LNCAP (cell line): ENCODE data around the gene IFT57.

Experiments
- TF ChIP-seq, protein P1 (sequence below): fragments of 450-650 bp; IDR thresholded peaks from 2 replicates; pipeline ENCODE4 v1.5.1; 2017; ENCODE audit warnings: mild to moderate bottlenecking

Gene IFT57

DNA sequence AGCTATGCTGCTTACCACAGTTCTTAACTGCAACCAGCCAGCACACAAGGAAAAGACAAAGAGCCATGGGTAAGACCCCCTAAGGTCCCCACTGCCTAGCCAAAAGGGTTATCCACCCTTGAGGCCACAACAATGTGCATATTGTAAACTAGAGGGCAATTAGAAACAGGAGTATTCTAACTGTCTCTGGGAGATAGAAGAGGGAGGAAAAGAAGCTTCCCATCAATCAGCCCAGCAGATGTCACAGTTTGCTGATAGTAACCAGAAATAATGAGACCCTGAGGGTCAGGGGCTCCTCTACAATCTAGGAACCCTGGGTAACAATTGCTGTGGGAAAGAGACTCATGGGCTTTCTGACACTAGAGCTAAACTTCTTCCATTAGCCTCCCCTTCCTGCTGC lies 20.6 kb upstream of the IFT57 start:
- TF ChIP-seq, protein P1, sequence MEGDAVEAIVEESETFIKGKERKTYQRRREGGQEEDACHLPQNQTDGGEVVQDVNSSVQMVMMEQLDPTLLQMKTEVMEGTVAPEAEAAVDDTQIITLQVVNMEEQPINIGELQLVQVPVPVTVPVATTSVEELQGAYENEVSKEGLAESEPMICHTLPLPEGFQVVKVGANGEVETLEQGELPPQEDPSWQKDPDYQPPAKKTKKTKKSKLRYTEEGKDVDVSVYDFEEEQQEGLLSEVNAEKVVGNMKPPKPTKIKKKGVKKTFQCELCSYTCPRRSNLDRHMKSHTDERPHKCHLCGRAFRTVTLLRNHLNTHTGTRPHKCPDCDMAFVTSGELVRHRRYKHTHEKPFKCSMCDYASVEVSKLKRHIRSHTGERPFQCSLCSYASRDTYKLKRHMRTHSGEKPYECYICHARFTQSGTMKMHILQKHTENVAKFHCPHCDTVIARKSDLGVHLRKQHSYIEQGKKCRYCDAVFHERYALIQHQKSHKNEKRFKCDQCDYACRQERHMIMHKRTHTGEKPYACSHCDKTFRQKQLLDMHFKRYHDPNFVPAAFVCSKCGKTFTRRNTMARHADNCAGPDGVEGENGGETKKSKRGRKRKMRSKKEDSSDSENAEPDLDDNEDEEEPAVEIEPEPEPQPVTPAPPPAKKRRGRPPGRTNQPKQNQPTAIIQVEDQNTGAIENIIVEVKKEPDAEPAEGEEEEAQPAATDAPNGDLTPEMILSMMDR, result no peak

DNA sequence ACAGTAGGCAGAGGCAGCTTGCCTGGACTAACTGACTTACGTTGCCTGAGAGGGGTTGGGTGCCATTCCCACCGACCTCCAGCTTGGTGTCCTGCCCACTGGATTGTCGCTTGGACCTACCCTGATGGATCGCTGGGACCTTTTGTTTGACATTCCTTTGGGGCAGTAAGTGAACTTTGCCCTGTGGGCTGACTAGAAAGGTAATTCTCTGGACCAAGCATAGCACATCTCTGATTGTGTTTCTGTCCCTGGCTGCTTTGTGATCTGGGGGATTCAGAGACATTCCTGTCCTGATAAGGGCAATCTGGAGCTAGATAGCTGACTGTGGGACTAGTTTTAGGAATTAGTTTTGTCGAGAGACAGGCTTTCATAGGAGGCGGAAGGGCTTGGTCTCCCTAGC lies 19.5 kb upstream of the IFT57 start:
- TF ChIP-seq, protein P1, result no peak

DNA sequence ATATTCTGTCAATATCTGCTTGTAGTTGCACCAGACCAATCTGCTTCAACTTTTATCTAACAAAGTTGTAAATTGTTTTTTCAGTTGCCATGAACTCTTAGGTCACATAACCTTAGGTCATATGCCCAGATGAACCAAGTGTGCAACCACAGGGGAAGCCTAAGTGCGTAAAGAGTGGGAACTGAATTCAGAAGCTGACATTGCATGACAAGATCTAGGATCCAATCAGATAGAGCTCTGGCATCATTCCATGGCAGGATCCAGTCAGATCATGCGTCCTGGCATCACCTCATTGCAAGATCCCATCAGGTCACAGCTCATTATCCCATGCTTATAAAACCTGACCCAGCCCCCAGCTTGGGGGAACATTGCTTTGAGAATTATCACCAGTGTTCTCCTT lies 18.9 kb upstream of the IFT57 start:
- TF ChIP-seq, protein P1, result no peak

DNA sequence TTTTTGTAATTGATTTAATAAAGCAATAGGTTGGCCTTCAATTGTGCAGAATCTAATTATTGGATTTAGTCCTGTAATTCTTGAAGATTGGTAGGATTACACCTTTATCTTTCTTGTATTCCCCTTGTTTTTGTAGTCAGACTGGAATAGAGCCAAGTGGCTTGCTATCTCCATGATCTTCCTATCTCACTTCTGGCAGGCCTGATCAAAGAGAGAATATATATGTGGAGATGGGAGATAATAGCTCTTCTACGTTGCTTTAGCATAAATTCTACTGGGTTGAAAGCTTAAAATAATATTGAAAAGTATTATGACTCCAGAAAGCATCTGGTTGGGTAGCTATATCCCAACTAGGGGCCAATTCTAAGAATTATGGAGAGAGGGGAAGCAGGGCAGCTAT lies 16.9 kb upstream of the IFT57 start:
- TF ChIP-seq, protein P1, result no peak

DNA sequence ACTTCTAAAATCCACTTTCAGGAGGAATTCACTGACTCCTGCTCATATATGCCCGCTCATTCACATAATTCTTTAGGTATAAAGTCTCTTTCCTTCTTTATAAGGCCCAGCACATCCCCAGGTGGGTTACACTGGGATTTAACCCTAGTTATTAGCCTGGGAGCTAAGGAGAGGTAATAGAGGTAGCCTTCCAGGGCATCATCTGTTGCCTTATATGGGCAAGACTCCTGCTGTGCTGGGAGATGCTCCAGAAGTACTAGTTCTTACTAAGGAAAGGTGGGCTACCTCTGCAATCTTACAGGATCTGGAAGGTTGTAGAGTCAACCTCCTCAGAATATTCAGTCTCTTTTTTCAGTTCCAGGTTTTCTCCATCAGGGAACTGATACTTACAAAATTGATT lies 13.1 kb upstream of the IFT57 start:
- TF ChIP-seq, protein P1, result no peak

DNA sequence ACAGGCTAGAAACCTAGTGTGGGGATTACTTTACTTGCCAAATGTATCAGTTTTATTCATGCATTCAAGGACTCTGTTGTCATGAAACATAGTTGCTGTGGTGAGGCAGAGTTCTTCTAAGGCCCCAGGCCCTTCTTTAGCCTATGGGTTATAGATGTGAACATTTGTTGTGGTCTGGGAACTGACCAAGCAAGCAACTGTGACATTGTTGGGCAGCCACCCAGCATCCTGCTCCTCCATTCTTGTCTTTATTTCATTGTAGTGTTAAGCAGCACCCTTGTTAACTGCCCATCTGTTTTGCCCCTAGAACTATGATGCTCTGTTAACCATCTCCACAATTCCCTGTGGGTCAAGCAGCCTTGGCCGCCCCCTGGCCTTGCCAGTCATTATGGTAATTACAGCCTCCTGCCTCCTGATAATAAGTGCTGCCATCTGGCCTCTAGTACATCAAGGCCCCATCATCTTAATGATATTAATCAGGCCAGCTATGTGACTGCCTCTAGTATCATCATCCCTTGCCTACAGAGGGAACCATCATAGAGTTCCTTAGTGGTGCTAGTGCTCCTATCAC lies 12.2 kb upstream of the IFT57 start:
- TF ChIP-seq, protein P1, result no peak

DNA sequence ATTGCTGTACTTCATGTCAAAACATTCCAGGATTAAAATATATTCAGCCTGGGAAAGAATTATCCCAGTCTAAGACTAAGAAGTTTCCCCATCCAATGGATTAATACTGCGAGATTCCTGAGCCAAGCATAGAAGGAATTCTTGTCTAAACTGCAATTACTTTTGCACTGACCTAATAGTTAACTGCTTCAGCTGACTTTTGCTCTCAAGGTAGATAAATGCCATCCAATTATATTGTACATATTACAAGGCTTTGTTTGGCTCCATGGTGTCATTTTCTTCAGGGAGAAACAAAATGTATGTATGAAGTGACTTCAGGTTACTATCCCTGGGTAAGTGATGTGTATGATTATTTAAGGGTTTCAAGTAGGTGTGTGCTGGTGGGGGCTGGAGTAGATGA lies 6.1 kb upstream of the IFT57 start:
- TF ChIP-seq, protein P1, result no peak

DNA sequence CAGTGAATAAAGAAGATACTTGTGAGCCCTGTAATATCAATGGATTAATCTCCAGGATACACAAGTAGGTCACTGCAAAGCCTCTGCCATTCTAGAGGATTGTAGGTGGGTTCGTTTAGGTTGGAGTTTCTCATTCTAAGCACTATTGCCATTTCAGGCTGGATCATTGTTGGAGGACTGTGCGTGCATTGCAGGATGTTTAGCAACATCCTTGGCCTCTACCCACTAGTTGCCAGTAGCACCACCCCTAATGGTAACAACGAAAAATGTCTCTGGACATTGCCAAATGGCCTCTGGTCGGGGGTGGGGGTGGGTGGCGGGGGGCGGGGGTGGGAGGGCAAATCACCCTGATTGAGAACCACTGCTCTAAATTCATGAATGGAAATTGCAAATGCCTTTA lies 4.9 kb upstream of the IFT57 start:
- TF ChIP-seq, protein P1, result no peak
